GM18505 (cell line): ENCODE measurements around the gene LBX1.

ENCODE experiments used
- ATAC-seq: cut with Tn5 transposase; IDR thresholded peaks from one replicate; pipeline ENCODE4 v1.9.1; 2021; ENCODE audit not compliant: unreplicated experiment
- POLR2A ChIP-seq: IDR thresholded peaks from 4 replicates; pipeline ENCODE4 v1.6.1; 2011; ENCODE audit warnings: borderline replicate concordance; ENCODE audit not compliant: insufficient read depth, insufficient read length; ENCODE audit errors: extremely low read depth

Gene LBX1

DNA sequence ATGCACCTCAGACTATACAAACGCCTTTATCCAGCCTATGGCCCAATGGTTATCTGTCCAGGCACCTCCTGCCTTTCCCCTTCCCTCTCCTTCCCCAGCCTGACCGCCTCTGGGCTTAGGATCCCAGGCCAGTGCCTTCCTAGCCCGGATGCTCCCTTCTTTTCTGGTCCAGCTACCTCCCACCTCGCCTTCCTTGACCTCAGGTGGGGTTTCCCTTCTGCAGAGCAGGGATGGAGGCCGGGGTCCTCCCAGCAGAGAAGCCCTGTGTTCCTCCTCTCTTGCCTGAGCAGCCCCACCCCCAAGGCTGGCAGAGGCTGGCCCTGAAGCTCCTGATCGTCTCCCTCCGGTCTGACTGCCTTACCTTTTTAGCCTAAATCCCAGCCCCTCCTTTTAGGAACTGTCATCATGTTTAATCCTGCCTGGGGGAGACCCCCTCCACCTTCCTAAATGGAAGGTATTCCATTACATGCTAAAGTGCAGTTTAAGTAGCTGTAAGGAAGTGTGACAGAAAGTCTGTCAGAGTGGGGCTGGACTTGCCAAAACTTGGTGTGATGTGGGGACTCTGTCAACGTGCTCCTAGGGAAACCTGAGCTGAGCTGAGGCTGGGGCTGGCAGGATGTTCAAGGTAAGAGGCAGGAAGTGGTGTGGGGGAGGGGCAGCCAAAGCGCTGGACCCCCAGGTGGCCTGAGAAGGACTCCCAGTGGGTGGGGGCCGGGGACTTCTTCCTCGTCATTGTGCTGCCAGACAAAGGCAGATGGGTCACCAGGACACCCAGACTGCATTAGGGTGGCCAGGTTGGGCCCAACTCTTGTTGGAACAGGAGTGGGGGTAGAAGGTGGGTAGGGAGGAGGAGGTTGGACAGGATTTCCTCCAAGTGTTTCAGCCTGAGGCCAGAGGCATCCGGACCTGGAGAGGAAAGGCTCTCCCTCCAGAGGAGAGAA lies 39.5 kb downstream of the LBX1 start:
- no peak for TF ChIP-seq POLR2A
- ATAC-seq, result no peak

DNA sequence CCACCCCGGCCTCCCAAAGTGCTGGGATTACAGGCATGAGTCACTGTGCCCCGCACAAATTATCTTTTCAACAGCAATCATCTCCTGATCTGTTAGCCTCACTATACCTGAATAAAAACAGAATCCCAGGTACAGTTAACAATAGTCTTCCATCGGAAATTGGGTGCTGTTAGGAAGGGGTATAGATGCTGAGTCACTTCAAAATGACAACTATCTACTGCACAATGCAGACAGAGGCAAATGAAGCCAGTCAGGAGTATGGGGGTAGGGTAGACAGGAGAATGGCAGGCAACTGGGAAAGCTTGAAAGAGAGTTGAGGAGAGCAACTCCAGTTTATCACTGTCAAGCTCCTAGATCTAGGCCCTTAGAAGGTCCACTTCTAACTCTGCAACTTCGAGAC lies 40.3 kb downstream of the LBX1 start:
- ATAC-seq, result no peak
- TF ChIP-seq POLR2A, result no peak

DNA sequence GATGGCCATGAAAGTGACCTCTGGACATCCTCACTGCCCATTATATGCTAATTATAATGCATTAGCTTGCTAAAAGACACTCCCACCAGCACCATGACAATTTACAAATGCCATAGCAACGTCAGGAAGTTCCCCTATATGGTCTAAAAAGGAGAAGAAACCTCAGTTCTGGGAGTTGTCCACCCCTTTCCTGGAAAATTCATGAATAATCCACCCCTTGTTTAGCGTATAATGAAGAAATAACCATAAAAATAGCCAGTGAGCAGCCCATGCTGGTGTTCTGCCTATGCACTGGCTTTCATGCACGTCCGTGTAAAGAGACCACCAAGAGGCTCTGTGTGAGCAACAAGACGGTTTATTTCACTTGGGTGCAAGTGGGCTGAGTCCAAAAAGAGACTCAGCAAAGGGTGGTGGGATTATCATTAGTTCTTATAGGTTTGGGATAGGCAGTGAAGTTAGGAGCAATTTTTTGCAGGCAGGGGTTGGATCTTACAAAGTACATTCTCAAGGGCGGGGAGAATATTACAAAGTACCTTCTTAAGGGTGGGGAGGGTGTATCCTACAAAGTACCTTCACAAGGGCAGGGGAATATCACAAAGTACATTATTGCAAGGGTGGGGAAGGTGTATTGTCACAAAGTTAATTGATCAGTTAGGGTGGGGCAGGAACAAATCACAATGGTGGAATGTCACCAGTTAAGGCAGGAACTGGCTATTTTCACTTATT lies 45.6 kb downstream of the LBX1 start:
- no peak for ATAC-seq
- no peak for TF ChIP-seq POLR2A

DNA sequence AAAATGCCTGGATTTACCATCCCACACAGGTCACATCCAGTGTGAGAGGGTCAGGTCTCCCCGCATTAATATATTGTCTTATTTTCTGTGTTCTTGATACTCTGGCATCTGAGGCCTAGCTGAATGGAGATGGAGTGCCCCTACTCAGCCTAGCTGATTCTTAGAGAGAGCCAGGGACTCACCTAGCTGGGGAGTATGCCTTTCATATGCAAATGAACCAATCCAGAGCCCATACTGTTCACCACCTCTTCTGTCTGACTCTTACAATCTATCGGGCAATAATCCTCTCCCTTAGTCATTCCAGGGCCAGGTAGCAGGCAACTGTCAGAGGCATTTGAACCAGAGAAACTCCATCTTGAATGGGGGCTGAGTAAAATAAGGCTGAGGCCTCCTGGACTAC lies 46.3 kb downstream of the LBX1 start:
- no peak for ATAC-seq
- TF ChIP-seq POLR2A, result no peak
